Sigmoid colon (tissue), 7 donors: ENCODE measurements around the gene EFR3B. TPM values are rescaled to one million over a fixed set of nuclear protein-coding genes. Genes with fewer than 3 reads are reported as not detected.

Source experiments
- DNase-seq: peaks from one replicate; pipeline ENCODE4 v3.0.0-alpha.2; 2019
- H3K27ac ChIP-seq, 4 donors: fragments of 200-600 bp; sonication (generic); one replicate each; pipeline ENCODE4 v1.5.1; 2016 to 2019; ENCODE audit warnings: mild to moderate bottlenecking in 1 of 4
- H3K27me3 ChIP-seq, 3 donors: fragments of 200-600 bp; sonication (generic); one replicate each; pipeline ENCODE4 v1.5.1; 2019; ENCODE audit warnings: mild to moderate bottlenecking in 1 of 3
- H3K36me3 ChIP-seq, 4 donors: fragments of 200-600 bp; sonication (generic); one replicate each; pipeline ENCODE4 v1.5.1; 2016 to 2019
- H3K4me1 ChIP-seq, 4 donors: fragments of 200-600 bp; sonication (generic); one replicate each; pipeline ENCODE4 v1.5.1; 2017 to 2019
- H3K4me3 ChIP-seq, 4 donors: fragments of 200-600 bp; sonication (generic); one replicate each; pipeline ENCODE4 v1.5.1; 2017 to 2019; ENCODE audit warnings: mild to moderate bottlenecking in 2 of 4, moderate library complexity in 1 of 4
- H3K9me3 ChIP-seq, 4 donors: fragments of 200-600 bp in 3 of 4; sonication (generic) in 3 of 4; one replicate each; pipeline versions ENCODE4 v1.5.1 to v1.6.1; 2013 to 2019
- CTCF ChIP-seq, 4 experiments: fragments of 450-650 bp in 3 of 4; fragments of 200-600 bp in 1 of 4; IDR thresholded peaks; one replicate each; pipeline ENCODE4 v1.5.1; 2016 to 2019; ENCODE audit warnings: antibody characterized with exemption in 4 of 4, mild to moderate bottlenecking in 3 of 4, moderate library complexity in 2 of 4
- EP300 ChIP-seq, 4 donors: sonication (generic); formaldehyde crosslinking; IDR thresholded peaks; one replicate each; pipeline ENCODE4 v1.6.1; 2017; ENCODE audit warnings: antibody characterized with exemption in 4 of 4
- POLR2A ChIP-seq, 2 donors: fragments of 450-650 bp; IDR thresholded peaks; one replicate each; pipeline ENCODE4 v1.6.1; 2016; ENCODE audit warnings: antibody characterized with exemption in 2 of 2, mild to moderate bottlenecking in 2 of 2, moderate library complexity in 2 of 2
- POLR2AphosphoS5 ChIP-seq, 4 donors: sonication (generic); formaldehyde crosslinking; IDR thresholded peaks; one replicate each; pipeline ENCODE4 v1.6.1; 2017; ENCODE audit warnings: antibody characterized with exemption in 4 of 4
- WGBS, 2 donors: extraction: QIAGEN DNeasy Blood & Tissue Kit; methylation state at CpG; one replicate each; pipeline ENCODE4 v1.1.7; 2013; 5-methylcytosine and 5-hydroxymethylcytosine counted together
- intact Hi-C: fragments of 100-400 bp; cut with DNase I; formaldehyde crosslinking; loops from one replicate; pipeline ENCODE4 v1.15.1; 2023
- polyA plus RNA-seq, 3 donors: library from polyadenylated mRNA; stranded (reverse); fragments of 200-250 nt; gene quantifications; one replicate each; pipeline ENCODE4 v1.2.3, GENCODE V29; 2013
- total RNA-seq, 4 donors: library from RNA; depleted of rRNA; stranded (reverse); fragments of >200 nt; gene quantifications; one replicate each; pipeline ENCODE4 v1.1.0, GENCODE V29; 2016
- donor health status: healthy with polysubstance abuse.
- donor health status: Bipolar disorder and iron deficiency.
- donor health status: healthy.

EFR3B gene
- total and polyA plus RNA-seq, 7 donors: under 0.01 to 1.9 (median 0.50) TPM

- Histone ChIP-seq H3K36me3 (no peaks in the 10 kb centered on the region), H3K4me1 (no peaks in the 10 kb centered on the region), H3K4me3 (no peak overlapping the region), H3K9me3 (no peaks in the 10 kb centered on the region), H3K27me3 (no peaks in the 10 kb centered on the region), H3K27ac (no peak overlapping the region)
- no peak for DNase-seq
- intact Hi-C loops: no loop called here
- TF ChIP-seq POLR2A (IDR thresholded peaks at IDR 0.05) (no peak), POLR2AphosphoS5 (IDR thresholded peaks at IDR 0.05) (no peak), EP300 (IDR thresholded peaks at IDR 0.05) (no peak), CTCF (IDR thresholded peaks at IDR 0.05) (no peak)
- WGBS, 2 donors: 49 to 66% methylated on average over 4 of the region's 4 CpGs
Measured at GRCh38 chr2:25029183-25029554, 12.7 kb upstream of the EFR3B start.

GRCh38 chr2:25030702-25031101, 11.2 kb upstream of the EFR3B start:
- DNase-seq: no peak
- H3K27ac ChIP-seq: no peak overlapping the region
- no peak overlapping the region for H3K4me3 ChIP-seq
- WGBS, 2 donors: 63 to 71% methylated on average over 2 of the region's 2 CpGs
- H3K27me3 ChIP-seq: no peaks in the 10 kb centered on the region
- H3K4me1 ChIP-seq: no peaks in the 10 kb centered on the region
- no peaks in the 10 kb centered on the region for H3K9me3 ChIP-seq
- TF ChIP-seq POLR2A (IDR thresholded peaks at IDR 0.05) (no peak), CTCF (IDR thresholded peaks at IDR 0.05) (no peak), POLR2AphosphoS5 (IDR thresholded peaks at IDR 0.05) (no peak), EP300 (IDR thresholded peaks at IDR 0.05) (no peak)
- intact Hi-C loops: no loop called here
- no peaks in the 10 kb centered on the region for H3K36me3 ChIP-seq

GRCh38 chr2:25032094-25032493, 9.8 kb upstream of the EFR3B start:
- no peak for DNase-seq
- Histone ChIP-seq H3K36me3 (no peaks in the 10 kb centered on the region), H3K4me1 (no peaks in the 10 kb centered on the region), H3K27ac (no peak overlapping the region), H3K27me3 (no peaks in the 10 kb centered on the region), H3K4me3 (no peak overlapping the region), H3K9me3 (no peaks in the 10 kb centered on the region)
- TF ChIP-seq POLR2AphosphoS5 (IDR thresholded peaks at IDR 0.05) (no peak), POLR2A (IDR thresholded peaks at IDR 0.05) (no peak), CTCF (IDR thresholded peaks at IDR 0.05) (no peak), EP300 (IDR thresholded peaks at IDR 0.05) (no peak)
- intact Hi-C loops: no loop called here
- WGBS, 2 donors: 59 to 74% methylated on average over 3 of the region's 3 CpGs

- Histone ChIP-seq H3K4me3 (no peak overlapping the region), H3K4me1 (no peaks in the 10 kb centered on the region), H3K27ac (no peak overlapping the region), H3K36me3 (no peaks in the 10 kb centered on the region), H3K27me3 (no peaks in the 10 kb centered on the region), H3K9me3 (no peaks in the 10 kb centered on the region)
- 88 to 90% methylated on average over 4 of the region's 4 CpGs for WGBS, 2 donors
- TF ChIP-seq POLR2AphosphoS5 (IDR thresholded peaks at IDR 0.05): no peak
- no peak for TF ChIP-seq EP300 (IDR thresholded peaks at IDR 0.05)
- TF ChIP-seq POLR2A (IDR thresholded peaks at IDR 0.05): no peak
- no peak for TF ChIP-seq CTCF (IDR thresholded peaks at IDR 0.05)
- intact Hi-C loops: no loop called here
- DNase-seq: no peak
Measured at GRCh38 chr2:25032901-25033300, 9.0 kb upstream of the EFR3B start.

GRCh38 chr2:25034081-25034480, 7.8 kb upstream of the EFR3B start:
- no peaks in the 10 kb centered on the region for H3K4me1 ChIP-seq
- TF ChIP-seq POLR2A (IDR thresholded peaks at IDR 0.05) (no peak), CTCF (IDR thresholded peaks at IDR 0.05) (no peak), POLR2AphosphoS5 (IDR thresholded peaks at IDR 0.05) (no peak), EP300 (IDR thresholded peaks at IDR 0.05) (no peak)
- no peaks in the 10 kb centered on the region for H3K27me3 ChIP-seq
- intact Hi-C loops: no loop called here
- WGBS, 2 donors: 95 to 96% methylated on average over 5 of the region's 5 CpGs
- no peak overlapping the region for H3K4me3 ChIP-seq
- no peak overlapping the region for H3K27ac ChIP-seq
- H3K36me3 ChIP-seq: no peaks in the 10 kb centered on the region
- DNase-seq: no peak
- H3K9me3 ChIP-seq: no peaks in the 10 kb centered on the region
